Neural progenitor cell (in vitro differentiated cells): ENCODE measurements around the gene ZNF124.
A peak's percentile ranks its signal among the peaks of the same experiment; 100 is the strongest.

ENCODE experiments used
- EZH2 ChIP-seq: fragments of 200-600 bp; sonication (generic); IDR thresholded peaks from 2 replicates; pipeline ENCODE4 v1.6.1; 2017; ENCODE audit warnings: antibody characterized with exemption, mild to moderate bottlenecking, moderate library complexity
- TF ChIP-seq, protein P1 (sequence below): fragments of 200-600 bp; sonication (generic); IDR thresholded peaks from 2 replicates; pipeline ENCODE4 v1.5.1; 2017; ENCODE audit warnings: antibody characterized with exemption, mild to moderate bottlenecking

DNA sequence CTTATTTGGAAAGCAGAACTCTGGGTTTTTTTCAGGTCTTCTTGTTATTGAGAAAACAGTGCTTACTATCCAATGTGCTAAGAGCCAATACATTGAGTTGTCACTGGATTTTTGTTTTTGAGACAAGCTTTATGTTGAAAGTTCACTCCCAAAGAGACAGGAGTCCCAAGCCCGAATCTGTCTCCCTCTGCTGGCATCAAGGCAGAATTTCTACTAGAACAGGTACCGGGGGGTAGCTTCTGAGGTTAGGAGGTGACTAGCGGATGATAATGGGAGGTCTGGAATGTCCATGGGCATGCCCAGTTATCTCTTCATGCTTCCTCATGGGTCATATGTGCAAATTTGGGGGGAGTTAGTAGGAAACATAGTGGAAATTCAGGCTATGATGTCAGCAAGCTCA, 25.1 kb downstream of the ZNF124 start:
- TF ChIP-seq, protein P1, sequence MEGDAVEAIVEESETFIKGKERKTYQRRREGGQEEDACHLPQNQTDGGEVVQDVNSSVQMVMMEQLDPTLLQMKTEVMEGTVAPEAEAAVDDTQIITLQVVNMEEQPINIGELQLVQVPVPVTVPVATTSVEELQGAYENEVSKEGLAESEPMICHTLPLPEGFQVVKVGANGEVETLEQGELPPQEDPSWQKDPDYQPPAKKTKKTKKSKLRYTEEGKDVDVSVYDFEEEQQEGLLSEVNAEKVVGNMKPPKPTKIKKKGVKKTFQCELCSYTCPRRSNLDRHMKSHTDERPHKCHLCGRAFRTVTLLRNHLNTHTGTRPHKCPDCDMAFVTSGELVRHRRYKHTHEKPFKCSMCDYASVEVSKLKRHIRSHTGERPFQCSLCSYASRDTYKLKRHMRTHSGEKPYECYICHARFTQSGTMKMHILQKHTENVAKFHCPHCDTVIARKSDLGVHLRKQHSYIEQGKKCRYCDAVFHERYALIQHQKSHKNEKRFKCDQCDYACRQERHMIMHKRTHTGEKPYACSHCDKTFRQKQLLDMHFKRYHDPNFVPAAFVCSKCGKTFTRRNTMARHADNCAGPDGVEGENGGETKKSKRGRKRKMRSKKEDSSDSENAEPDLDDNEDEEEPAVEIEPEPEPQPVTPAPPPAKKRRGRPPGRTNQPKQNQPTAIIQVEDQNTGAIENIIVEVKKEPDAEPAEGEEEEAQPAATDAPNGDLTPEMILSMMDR: peak; percentile 46
- no peak for TF ChIP-seq EZH2
